H9 (cell line): Measurements from ENCODE around the gene PI4KB. TPM values are rescaled to one million over a fixed set of nuclear protein-coding genes. Genes with fewer than 3 reads are reported as not detected.

Experiments
- DNase-seq: peaks from one replicate; pipeline ENCODE4 v3.0.0-alpha.2; 2017
- H2AFZ ChIP-seq: one replicate; pipeline ENCODE4 v1.6.1; 2013; ENCODE audit warnings: mild to moderate bottlenecking, low read length, control low read depth, moderate library complexity
- H2AK5ac ChIP-seq: 2 replicates; pipeline ENCODE4 v1.6.1; 2013; ENCODE audit warnings: low read length, control low read depth, mixed read lengths; ENCODE audit not compliant: insufficient read length
- H2BK120ac ChIP-seq: one replicate; pipeline ENCODE4 v1.6.1; 2013; ENCODE audit warnings: low read depth, mild to moderate bottlenecking, low read length, control low read depth, inconsistent platforms; ENCODE audit not compliant: poor library complexity, severe bottlenecking
- H2BK12ac ChIP-seq: 2 replicates; pipeline ENCODE4 v1.6.1; 2013; ENCODE audit warnings: low read length, control low read depth, mixed read lengths, low read depth; ENCODE audit not compliant: insufficient read length
- H2BK15ac ChIP-seq: 2 replicates; pipeline ENCODE4 v1.6.1; 2013; ENCODE audit warnings: low read depth, low read length, control low read depth
- H2BK20ac ChIP-seq: one replicate; pipeline ENCODE4 v1.6.1; 2013; ENCODE audit warnings: low read depth, mild to moderate bottlenecking, low read length, control low read depth, inconsistent platforms; ENCODE audit not compliant: poor library complexity, severe bottlenecking
- H2BK5ac ChIP-seq: 2 replicates; pipeline ENCODE4 v1.6.1; 2013; ENCODE audit warnings: low read length, control low read depth, mixed read lengths; ENCODE audit not compliant: insufficient read length
- H3K14ac ChIP-seq: 2 replicates; pipeline ENCODE4 v1.6.1; 2013; ENCODE audit warnings: low read length, control low read depth; ENCODE audit not compliant: insufficient read depth
- H3K18ac ChIP-seq: 2 replicates; pipeline ENCODE4 v1.6.1; 2013; ENCODE audit warnings: low read depth, mild to moderate bottlenecking, mixed read lengths, low read length, control low read depth; ENCODE audit not compliant: insufficient read length
- H3K23ac ChIP-seq: 2 replicates; pipeline ENCODE4 v1.6.1; 2013; ENCODE audit warnings: low read length, control low read depth, mixed read lengths, low read depth; ENCODE audit not compliant: insufficient read length
- H3K23me2 ChIP-seq: 2 replicates; pipeline ENCODE4 v1.6.1; 2013; ENCODE audit warnings: low read depth, mild to moderate bottlenecking, mixed read lengths, low read length, control low read depth; ENCODE audit not compliant: insufficient read length, poor library complexity, severe bottlenecking
- H3K27ac ChIP-seq: 2 replicates; pipeline ENCODE4 v1.5.1; 2013; ENCODE audit warnings: low read length, control low read depth, mixed read lengths, low read depth; ENCODE audit not compliant: insufficient read length
- H3K27me3 ChIP-seq: 2 replicates; pipeline ENCODE4 v1.6.1; 2013; ENCODE audit warnings: low read length, control low read depth, inconsistent platforms; ENCODE audit not compliant: insufficient read depth
- H3K4ac ChIP-seq: 2 replicates; pipeline ENCODE4 v1.6.1; 2013; ENCODE audit warnings: low read depth, mild to moderate bottlenecking, control low read depth, inconsistent platforms, low read length, moderate library complexity
- H3K4me1 ChIP-seq: 2 replicates; pipeline ENCODE4 v1.6.1; 2013; ENCODE audit warnings: low read length, control low read depth, inconsistent platforms; ENCODE audit not compliant: insufficient read depth
- H3K4me2 ChIP-seq: 2 replicates; pipeline ENCODE4 v1.6.1; 2013; ENCODE audit warnings: low read length, control low read depth, mixed read lengths; ENCODE audit not compliant: insufficient read length, insufficient read depth
- H3K56ac ChIP-seq: 2 replicates; pipeline ENCODE4 v1.6.1; 2013; ENCODE audit warnings: low read depth, mild to moderate bottlenecking, mixed read lengths, low read length, control low read depth; ENCODE audit not compliant: insufficient read length
- H3K79me1 ChIP-seq: 2 replicates; pipeline ENCODE4 v1.6.1; 2013; ENCODE audit warnings: low read depth, mild to moderate bottlenecking, moderate library complexity, low read length, control low read depth, inconsistent platforms; ENCODE audit not compliant: insufficient read depth, poor library complexity, severe bottlenecking
- H3K79me2 ChIP-seq: 2 replicates; pipeline ENCODE4 v1.6.1; 2013; ENCODE audit warnings: low read length, control low read depth, inconsistent platforms; ENCODE audit not compliant: insufficient read depth
- H3K9ac ChIP-seq: 2 replicates; pipeline ENCODE4 v1.6.1; 2013; ENCODE audit warnings: low read length, control low read depth, mixed read lengths; ENCODE audit not compliant: insufficient read length; ENCODE audit errors: extremely low read depth
- H3K9me3 ChIP-seq: one replicate; pipeline ENCODE4 v1.6.1; 2013; ENCODE audit warnings: low read depth, low read length, inconsistent platforms; ENCODE audit not compliant: control insufficient read depth
- H3T11ph ChIP-seq: one replicate; pipeline ENCODE4 v1.6.1; 2013; ENCODE audit warnings: mild to moderate bottlenecking, low read length, control low read depth, inconsistent platforms
- H4K20me1 ChIP-seq: one replicate; pipeline ENCODE4 v1.6.1; 2013; ENCODE audit not compliant: control insufficient read depth, insufficient read length, insufficient read depth
- H4K5ac ChIP-seq: 2 replicates; pipeline ENCODE4 v1.6.1; 2013; ENCODE audit warnings: low read depth, mild to moderate bottlenecking, mixed read lengths, low read length, control low read depth; ENCODE audit not compliant: insufficient read length
- H4K8ac ChIP-seq: replicated peaks from 2 replicates; pipeline ENCODE4 v1.6.1; 2013; ENCODE audit warnings: low read length, control low read depth, mixed read lengths, low read depth; ENCODE audit not compliant: insufficient read length
- H4K91ac ChIP-seq: 2 replicates; pipeline ENCODE4 v1.6.1; 2013; ENCODE audit warnings: low read depth, mild to moderate bottlenecking, moderate library complexity, mixed read lengths, low read length, control low read depth; ENCODE audit not compliant: insufficient read length
- H3K27ac Mint-ChIP-seq, 3 experiments: 2 replicates in 2 of 3; 3 replicates in 1 of 3; pipeline ENCODE4 v1.8.0; 2020 to 2021; ENCODE audit warnings: mixed read lengths in 3 of 3, mild to moderate bottlenecking in 1 of 3, moderate library complexity in 1 of 3
- H3K27me3 Mint-ChIP-seq: 2 replicates; pipeline ENCODE4 v1.8.0; 2021; ENCODE audit warnings: low read depth, mild to moderate bottlenecking, moderate library complexity, mixed read lengths
- H3K36me3 Mint-ChIP-seq, 3 experiments: 2 replicates in 2 of 3; 3 replicates in 1 of 3; pipeline ENCODE4 v1.8.0; 2020 to 2021; ENCODE audit warnings: low read depth in 3 of 3, mixed read lengths in 3 of 3; ENCODE audit not compliant: insufficient read depth in 1 of 3
- H3K4me1 Mint-ChIP-seq, 2 experiments: 2 replicates each; pipeline ENCODE4 v1.8.0; 2020; ENCODE audit warnings: mixed read lengths in 2 of 2
- H3K4me3 Mint-ChIP-seq, 2 experiments: 2 replicates in 1 of 2; 3 replicates in 1 of 2; pipeline ENCODE4 v1.8.0; 2020 to 2021; ENCODE audit warnings: mild to moderate bottlenecking in 2 of 2, mixed read lengths in 2 of 2, moderate library complexity in 1 of 2
- H3K9me3 Mint-ChIP-seq, 2 experiments: 2 replicates in 1 of 2; 3 replicates in 1 of 2; pipeline ENCODE4 v1.8.0; 2020; ENCODE audit warnings: mild to moderate bottlenecking in 2 of 2, mixed read lengths in 2 of 2, moderate library complexity in 1 of 2
- CTCF ChIP-seq: fragments of 200-600 bp; sonication (generic); conservative IDR thresholded peaks from 3 replicates; pipeline ENCODE4 v1.8.0; 2021; ENCODE audit warnings: antibody characterized with exemption, mild to moderate bottlenecking
- WGBS: extraction: QIAGEN DNeasy Blood & Tissue Kit; methylation state at CpG from one replicate; pipeline ENCODE4 v1.1.7; 2013; ENCODE audit warnings: missing lambda C conversion rate, low lambda C conversion rate, mixed read lengths; ENCODE audit not compliant: insufficient read length; ENCODE audit errors: extremely low coverage; 5-methylcytosine and 5-hydroxymethylcytosine counted together
- total RNA-seq: library from RNA; stranded (reverse); gene quantifications from 2 replicates; pipeline ENCODE4 v1.2.1, GENCODE V29; 2021

The PI4KB gene
- total RNA-seq, 1 experiment from 2014 or later: 39.1 TPM

GRCh38 chr1:151372058-151372934, 45.1 kb upstream of the PI4KB start, which contains the start of gene SELENBP1:
TSS of gene SELENBP1 (minus strand) at chr1:151372705. CDS start at chr1:151372641, 64 bp downstream.
- H3K79me2 ChIP-seq: no peaks in the 10 kb centered on the region
- H3K4me2 ChIP-seq: peak within 1 kb of the TSS; percentile 41
- peak; percentile 75 for DNase-seq
- no peak within 1 kb of the TSS for H2BK20ac ChIP-seq
- no CpG with 5 or more reads among the region's 11 CpGs for WGBS
- no peaks in the 10 kb centered on the region for H3K79me1 ChIP-seq
- no peaks in the 10 kb centered on the region for H3K4me1 ChIP-seq
- H3K36me3 Mint-ChIP-seq: peaks cover 0 to 3% (median 3%) of the 10 kb centered on the region in 3 experiments; a peak in 2 of 7 replicates
- H2BK120ac ChIP-seq: no peak within 1 kb of the TSS
- no peak within 1 kb of the TSS for H4K8ac ChIP-seq
- no peak within 1 kb of the TSS for H3K4ac ChIP-seq
- H3K27ac ChIP-seq: no peak within 1 kb of the TSS
- H3K56ac ChIP-seq: no peak within 1 kb of the TSS
- no peaks in the 10 kb centered on the region for H3K27me3 Mint-ChIP-seq
- H3K9me3 ChIP-seq: no peaks in the 10 kb centered on the region
- TF ChIP-seq CTCF: no peak
- H3K14ac ChIP-seq: peak within 1 kb of the TSS; percentile 76
- no peaks in the 10 kb centered on the region for H3K27me3 ChIP-seq
- H2BK5ac ChIP-seq: no peak within 1 kb of the TSS
- no peak within 1 kb of the TSS for H4K5ac ChIP-seq
- peak within 1 kb of the TSS; percentile 24 for H3K9ac ChIP-seq
- no peaks in the 10 kb centered on the region; a peak in 1 of 5 replicates for H3K9me3 Mint-ChIP-seq
- H3K4me3 Mint-ChIP-seq: peak within 1 kb of the TSS; percentile 55 to 76
- peaks cover 15 to 34% of the 10 kb centered on the region in 2 experiments for H3K4me1 Mint-ChIP-seq
- no peak within 1 kb of the TSS for H3T11ph ChIP-seq
- H3K23me2 ChIP-seq: no peaks in the 10 kb centered on the region
- H2AFZ ChIP-seq: no peak within 1 kb of the TSS
- no peaks in the 10 kb centered on the region for H4K20me1 ChIP-seq
- H2AK5ac ChIP-seq: no peak within 1 kb of the TSS
- peak within 1 kb of the TSS; percentile 9 to 83 (median 82) for H3K27ac Mint-ChIP-seq
- H3K18ac ChIP-seq: peak within 1 kb of the TSS; percentile 72
- no peak within 1 kb of the TSS for H3K23ac ChIP-seq
- H4K91ac ChIP-seq: no peak within 1 kb of the TSS
- H2BK15ac ChIP-seq: no peak within 1 kb of the TSS
- H2BK12ac ChIP-seq: no peak within 1 kb of the TSS
